AG10803 (cell line): Measurements from ENCODE around the gene SIDT2.

ENCODE experiments used
- DNase-seq: peaks from one replicate; pipeline ENCODE4 v3.0.0; 2010; ENCODE audit warnings: low read depth
- H3K4me3 ChIP-seq: 2 replicates; pipeline ENCODE4 v1.5.1; 2011; ENCODE audit warnings: mild to moderate bottlenecking, low read length, control low read depth
- CTCF ChIP-seq: conservative IDR thresholded peaks from 2 replicates; pipeline ENCODE4 v1.5.1; 2011; ENCODE audit warnings: mild to moderate bottlenecking, low read length, control low read depth, inconsistent platforms

Gene SIDT2

GRCh38 chr11:117160826-117161225 lies 17.7 kb upstream of the SIDT2 start:
- TF ChIP-seq CTCF = no peak
- no peak for DNase-seq
- no peak overlapping the region for H3K4me3 ChIP-seq

- no peak for TF ChIP-seq CTCF
- DNase-seq = no peak
Observed at GRCh38 chr11:117166491-117166890, 12.1 kb upstream of the SIDT2 start.

GRCh38 chr11:117169736-117170135 lies 8.8 kb upstream of the SIDT2 start:
- no peak overlapping the region for H3K4me3 ChIP-seq
- no peak for TF ChIP-seq CTCF
- no peak for DNase-seq

More at GRCh38 chr11:117166491-117166890, 12.1 kb upstream of the SIDT2 start:
- no peak overlapping the region for H3K4me3 ChIP-seq

GRCh38 chr11:117170210-117170609 lies 8.3 kb upstream of the SIDT2 start:
- DNase-seq = no peak
- no peak for TF ChIP-seq CTCF
- H3K4me3 ChIP-seq = no peak overlapping the region

- no peak for DNase-seq
- TF ChIP-seq CTCF = no peak
- H3K4me3 ChIP-seq = no peak overlapping the region
Observed at GRCh38 chr11:117171007-117171403, 7.5 kb upstream of the SIDT2 start.

- no peak for TF ChIP-seq CTCF
- no peak overlapping the region for H3K4me3 ChIP-seq
- DNase-seq = no peak
Observed at GRCh38 chr11:117171404-117172061, 7.0 kb upstream of the SIDT2 start.

- no peak for TF ChIP-seq CTCF
- H3K4me3 ChIP-seq = no peak overlapping the region
- DNase-seq = no peak
Observed at GRCh38 chr11:117172724-117173421, 5.7 kb upstream of the SIDT2 start.
